Measurements from ENCODE around the gene GRIN3B.

GRIN3B gene

GRCh38 chr19:1007399-1008251 is 7.4 kb downstream of the GRIN3B start:
- DNase-seq (ENCODE audit: low spot score) = no peak

- no peak for DNase-seq (ENCODE audit: low spot score)
Observed at GRCh38 chr19:1008268-1009040, 8.2 kb downstream of the GRIN3B start.

- no peak for DNase-seq (ENCODE audit: low spot score)
Observed at GRCh38 chr19:1009041-1009980, 9.1 kb downstream of the GRIN3B start.

GRCh38 chr19:1009981-1010538 is 9.8 kb downstream of the GRIN3B start:
- DNase-seq (ENCODE audit: low spot score) = no peak

- DNase-seq (ENCODE audit: low spot score) = no peak
Observed at GRCh38 chr19:1010586-1011510, 10.6 kb downstream of the GRIN3B start.

GRCh38 chr19:1011831-1012333 is 11.7 kb downstream of the GRIN3B start:
- DNase-seq (ENCODE audit: low spot score) = no peak

GRCh38 chr19:1012334-1012733 is 12.1 kb downstream of the GRIN3B start:
- no peak for DNase-seq (ENCODE audit: low spot score)

- no peak for DNase-seq (ENCODE audit: low spot score)
Observed at GRCh38 chr19:1013218-1013617, 13.0 kb downstream of the GRIN3B start.

- DNase-seq (ENCODE audit: low spot score) = no peak
Observed at GRCh38 chr19:1014161-1015060, 14.2 kb downstream of the GRIN3B start.

GRCh38 chr19:1015061-1015781 is 15.0 kb downstream of the GRIN3B start:
- no peak for DNase-seq (ENCODE audit: low spot score)

- DNase-seq (ENCODE audit: low spot score) = no peak
Observed at GRCh38 chr19:1015782-1016646, 15.8 kb downstream of the GRIN3B start.

- DNase-seq (ENCODE audit: low spot score) = peak; percentile 98
Observed at GRCh38 chr19:1016647-1017114, 16.5 kb downstream of the GRIN3B start.

- peak; percentile 42 for DNase-seq (ENCODE audit: low spot score)
Observed at GRCh38 chr19:1017115-1017905, 17.1 kb downstream of the GRIN3B start.

- DNase-seq (ENCODE audit: low spot score) = no peak
Observed at GRCh38 chr19:1017906-1018305, 17.7 kb downstream of the GRIN3B start.

GRCh38 chr19:1018393-1018792 is 18.2 kb downstream of the GRIN3B start:
- no peak for DNase-seq (ENCODE audit: low spot score)

- no peak for DNase-seq (ENCODE audit: low spot score)
Observed at GRCh38 chr19:1018932-1019615, 18.9 kb downstream of the GRIN3B start.
